GM18873 (cell line): ENCODE data around the gene CD4.
A peak's percentile ranks its signal among the peaks of the same experiment; 100 is the strongest.

Source experiments
- ATAC-seq: cut with Tn5 transposase; IDR thresholded peaks from one replicate; pipeline ENCODE4 v1.9.1; 2021; ENCODE audit warnings: mild to moderate bottlenecking, moderate library complexity, moderate number of reproducible peaks; ENCODE audit not compliant: unreplicated experiment, low FRiP score

The CD4 gene

DNA sequence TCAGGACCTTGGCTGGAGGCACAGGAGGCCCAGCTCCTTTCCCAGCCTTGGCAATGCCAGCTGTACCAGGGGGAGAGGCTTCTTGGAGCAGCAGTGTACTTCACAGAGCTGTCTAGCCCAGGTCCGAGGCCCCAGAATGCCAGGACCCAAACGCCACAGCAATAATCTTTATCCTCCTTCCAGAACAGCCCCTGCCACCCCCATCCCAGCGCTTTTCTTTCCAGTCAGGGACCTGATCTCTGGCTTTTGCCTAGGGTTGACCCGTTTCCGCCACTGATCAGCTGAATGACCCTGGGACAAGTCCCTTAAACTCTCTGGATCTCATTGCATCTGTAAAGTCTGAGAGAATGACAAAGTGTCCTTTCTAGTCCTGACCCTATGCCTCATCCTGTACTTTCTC is 11.9 kb upstream of the CD4 start:
- no peak for ATAC-seq

DNA sequence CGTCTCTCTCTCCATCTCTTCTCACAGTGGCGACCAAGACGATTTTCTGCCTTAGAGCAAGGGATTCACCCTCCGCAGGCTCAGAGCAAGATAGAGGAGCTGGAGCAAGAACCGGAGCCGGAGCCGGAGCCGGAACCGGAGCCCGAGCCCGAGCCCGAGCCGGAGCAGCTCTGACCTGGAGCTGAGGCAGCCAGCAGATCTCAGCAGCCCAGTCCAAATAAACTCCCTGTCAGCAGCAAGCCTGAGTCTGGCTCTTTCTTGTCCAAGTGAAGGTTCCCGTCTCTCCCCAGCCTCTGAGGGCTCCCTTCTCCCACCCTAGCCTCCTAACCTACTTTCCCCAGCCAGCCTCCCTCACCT is 11.1 kb upstream of the CD4 start:
- ATAC-seq = no peak

DNA sequence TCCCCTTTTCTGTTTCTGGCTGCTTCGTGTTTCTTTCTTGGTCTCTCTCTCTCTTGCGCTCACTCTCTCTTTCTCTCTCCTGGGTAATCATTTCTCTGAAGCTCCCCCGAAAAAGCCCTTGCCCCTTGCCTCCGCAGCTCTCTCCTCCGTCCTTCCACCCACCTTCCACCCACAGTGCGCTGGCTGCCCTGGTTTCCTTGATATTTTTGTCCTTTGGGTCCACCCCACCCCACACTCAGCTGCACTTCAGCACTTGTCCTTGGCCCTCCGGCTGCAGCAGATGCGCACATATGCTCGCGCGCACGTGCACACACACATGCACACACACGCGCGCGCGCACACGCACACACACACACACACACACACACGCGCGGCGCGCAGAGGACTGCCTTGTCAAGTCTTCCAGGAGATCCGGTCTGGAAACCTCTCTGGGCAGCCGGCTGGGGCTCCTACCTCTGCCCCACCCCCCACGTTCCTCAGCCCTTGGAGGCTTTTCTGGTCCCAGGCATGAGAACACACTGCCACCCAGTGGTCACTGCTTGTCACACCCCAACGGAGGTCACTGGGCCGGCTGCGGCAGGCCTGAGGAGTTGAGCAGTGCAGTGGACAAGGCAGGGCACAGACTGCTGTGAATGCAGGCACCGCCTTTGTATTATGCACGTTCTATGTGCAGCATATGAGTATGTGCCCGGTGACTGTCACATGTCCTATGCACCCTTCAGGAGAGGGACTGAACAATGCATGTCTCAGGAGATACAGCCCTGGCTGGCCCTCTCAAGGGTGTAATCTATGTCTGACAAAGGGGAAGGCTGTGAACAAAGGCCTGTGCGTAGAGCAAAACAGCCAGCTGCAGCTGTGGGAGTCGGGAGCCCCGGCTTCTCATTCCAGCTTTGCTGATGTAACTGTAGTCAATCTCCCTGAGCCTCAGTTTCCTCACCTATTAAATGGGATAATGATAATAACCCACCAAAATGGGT is 10.5 kb upstream of the CD4 start:
- peak; percentile 72 for ATAC-seq

DNA sequence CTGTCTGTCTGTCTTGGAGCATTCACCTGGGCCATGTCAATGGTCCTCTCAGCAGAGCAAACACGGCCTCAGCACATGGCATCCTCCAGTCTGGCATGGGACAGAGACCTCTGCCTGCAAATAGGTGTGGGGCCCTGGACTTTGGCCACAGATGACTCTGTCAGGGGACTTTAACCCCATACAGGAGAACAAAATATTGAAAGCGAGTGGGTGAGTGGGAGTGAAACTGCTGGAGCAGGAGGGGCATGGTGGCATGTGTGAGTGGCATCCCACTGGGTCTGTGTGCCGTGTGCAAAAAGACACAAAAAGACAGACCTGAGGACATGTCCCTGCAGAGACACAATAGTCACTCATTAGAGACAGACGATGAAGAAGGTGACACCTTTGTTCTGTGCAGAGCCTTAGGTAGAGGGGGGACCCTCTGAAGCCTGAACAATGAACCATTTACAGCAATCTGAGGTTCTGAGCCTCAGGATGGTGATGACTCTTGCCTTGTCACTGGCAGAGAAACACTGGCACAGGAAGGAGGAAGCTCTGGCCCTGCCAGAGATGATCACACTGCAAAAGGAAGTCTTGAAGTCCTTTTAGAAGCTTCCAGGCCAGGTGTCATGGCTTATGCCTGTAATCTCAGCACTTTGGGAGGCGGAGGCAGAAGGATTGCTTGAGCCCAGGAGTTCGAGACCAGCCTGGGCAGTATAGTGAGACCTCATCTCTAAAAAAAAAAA is 9.5 kb upstream of the CD4 start:
- ATAC-seq = no peak

DNA sequence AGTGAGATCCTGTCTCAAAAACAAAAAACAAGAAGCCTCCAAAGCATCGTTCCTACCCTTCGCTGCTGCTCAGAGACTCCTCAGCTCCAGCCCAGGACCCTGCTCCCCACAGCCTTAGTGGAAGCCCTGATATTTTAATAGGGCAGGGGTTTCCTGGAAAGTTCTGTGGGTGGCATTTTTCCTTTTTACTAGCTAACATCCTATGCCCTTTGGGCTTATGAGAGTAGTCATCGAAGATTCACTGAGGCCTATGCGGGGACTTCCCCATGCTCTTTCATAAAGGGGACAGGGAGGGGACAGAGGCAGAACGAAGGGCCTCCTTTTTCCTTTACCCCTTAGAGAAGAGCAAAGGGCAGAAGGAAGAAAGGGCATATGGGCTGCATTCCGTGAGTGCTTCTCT is 8.8 kb upstream of the CD4 start:
- no peak for ATAC-seq

DNA sequence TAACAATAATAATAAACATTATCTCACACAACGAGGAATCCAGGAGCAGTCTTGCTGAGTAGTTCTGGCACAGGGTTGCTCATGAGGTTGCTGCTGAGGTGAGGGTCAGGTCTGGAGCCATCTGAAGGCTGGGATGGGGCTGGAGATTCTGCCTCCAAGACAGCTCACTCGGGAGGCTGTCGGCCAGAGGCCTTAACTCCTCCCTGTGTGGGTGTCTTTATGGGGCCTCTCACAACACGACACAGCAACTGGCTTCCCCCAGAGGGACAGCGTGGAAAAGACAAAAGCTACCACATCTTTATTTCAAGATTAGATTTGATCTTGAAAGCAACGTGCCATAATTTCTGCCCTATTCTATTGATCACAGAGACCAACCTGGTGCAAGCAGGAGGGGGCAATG is 7.2 kb upstream of the CD4 start:
- no peak for ATAC-seq

DNA sequence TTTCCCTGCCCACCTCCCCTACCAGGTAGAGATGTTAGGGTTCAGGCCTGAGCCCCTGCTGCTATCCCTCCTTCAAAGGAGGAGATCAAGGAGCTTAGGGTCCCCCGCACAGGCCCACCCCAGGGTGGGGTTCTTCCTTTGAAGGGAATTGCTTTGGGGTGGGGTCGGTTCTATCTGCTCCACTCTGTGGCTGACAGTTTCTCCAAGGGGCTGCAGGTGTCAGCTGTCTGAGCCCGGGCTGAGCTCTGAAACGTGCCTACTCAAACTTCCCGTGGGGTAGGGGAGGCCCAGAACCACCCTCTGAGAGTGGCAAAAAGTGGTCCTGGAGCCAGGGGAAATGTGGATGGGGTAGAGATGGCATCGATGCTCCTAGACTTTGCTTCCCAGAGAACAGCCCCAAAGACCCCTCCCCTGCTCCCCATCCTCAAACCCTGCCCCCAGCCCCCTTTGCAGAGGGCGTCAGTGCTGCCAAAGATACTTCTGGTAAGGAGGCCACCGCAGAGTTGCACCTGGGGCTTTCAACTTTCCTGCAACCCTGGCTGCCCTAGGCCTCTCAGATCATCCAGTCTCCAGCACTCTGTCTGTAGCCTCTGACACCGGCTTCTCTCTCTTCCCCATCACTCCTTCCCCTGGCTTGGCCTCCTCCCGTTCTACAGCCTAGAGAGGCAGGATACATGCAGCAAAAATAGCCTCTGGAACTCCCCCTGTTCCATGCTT is 6.3 kb upstream of the CD4 start:
- ATAC-seq = no peak

DNA sequence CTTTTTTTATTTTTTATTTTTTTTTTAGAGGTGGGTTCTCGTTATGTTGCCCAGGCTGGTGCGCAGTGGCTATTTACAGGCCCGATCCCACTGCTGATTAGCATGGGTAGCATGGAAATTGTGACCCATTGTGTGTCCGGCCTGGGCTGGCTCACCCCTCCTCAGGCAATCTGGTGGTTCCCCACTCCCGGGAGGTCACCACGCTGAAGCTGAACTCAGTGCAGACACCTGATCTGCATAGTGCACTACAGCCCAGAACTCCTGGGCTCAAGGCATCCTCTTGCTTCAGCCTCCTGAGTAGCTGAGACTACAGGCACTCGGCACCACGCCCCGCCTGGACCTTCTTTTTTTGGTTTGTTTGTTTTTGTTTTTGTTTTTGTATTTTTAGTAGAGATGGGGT is 5.5 kb upstream of the CD4 start:
- no peak for ATAC-seq

DNA sequence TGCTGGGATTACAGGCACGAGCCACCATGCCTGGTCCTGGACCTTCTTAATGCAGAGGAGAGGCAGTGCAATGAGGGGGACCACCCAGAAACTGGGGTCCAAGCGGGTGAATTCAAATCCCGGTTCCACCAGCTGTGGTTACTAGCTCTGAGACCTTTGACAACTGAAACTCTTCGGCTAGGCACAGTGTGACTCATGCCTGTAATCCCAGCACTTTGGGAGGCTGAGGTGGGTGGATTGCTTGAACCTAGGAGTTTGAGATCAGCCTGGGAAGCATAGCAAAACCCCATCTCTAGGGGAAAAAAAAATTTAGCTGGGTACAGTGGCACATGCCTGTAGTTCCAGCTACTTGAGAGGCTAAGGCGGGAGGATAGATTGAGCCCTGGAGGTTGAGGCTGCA is 5.0 kb upstream of the CD4 start:
- ATAC-seq = no peak

DNA sequence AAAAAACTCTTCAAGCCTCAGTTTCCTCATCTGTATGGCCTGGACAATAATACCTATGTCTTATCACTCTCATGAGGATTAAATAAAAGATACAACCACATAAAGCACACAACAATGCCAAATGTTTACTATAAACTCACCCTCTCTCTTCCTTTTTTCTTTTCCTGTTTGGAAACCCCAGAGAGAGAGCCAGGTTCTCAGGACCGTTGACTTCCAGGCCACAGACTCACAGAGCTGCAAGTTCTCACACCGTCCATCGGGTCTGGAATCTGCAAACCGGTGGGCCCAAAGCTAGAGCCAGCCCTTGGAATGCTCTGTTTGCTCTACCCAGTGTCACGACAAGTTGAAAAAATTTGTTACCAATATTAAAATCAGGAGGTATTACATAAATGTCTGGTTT is 4.6 kb upstream of the CD4 start:
- no peak for ATAC-seq

DNA sequence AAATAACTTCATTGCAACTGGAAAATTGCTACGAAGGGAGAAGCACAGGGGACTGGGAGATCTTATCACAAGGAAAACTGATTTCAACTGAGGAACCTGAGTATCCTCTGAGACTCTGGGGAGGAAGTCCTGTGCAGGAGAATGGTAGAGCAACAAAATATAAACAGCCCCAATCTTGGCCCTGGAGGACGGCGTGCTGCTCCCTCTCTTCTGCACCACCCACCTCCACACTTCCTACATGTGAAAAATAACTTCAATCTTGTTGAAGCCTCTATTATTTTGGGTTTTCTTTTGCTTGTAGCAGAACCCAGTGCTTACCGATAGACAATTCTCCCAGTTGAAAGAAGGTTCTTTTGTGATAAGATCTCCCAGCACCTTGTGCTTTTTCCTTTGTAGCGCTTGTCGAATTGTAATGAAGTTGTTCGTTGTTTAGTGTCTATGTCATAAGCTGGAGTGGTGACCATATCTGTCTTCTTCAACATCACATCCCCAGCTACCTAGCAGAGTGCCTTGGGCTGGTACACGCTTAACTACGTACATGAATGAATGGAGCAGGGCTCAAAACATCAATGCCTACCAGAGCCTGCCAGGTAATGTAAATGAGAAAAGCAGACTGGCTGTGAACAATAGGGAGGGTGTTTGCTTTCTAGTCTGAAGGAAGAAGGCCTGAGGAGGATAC is 2.8 kb upstream of the CD4 start:
- ATAC-seq = no peak

DNA sequence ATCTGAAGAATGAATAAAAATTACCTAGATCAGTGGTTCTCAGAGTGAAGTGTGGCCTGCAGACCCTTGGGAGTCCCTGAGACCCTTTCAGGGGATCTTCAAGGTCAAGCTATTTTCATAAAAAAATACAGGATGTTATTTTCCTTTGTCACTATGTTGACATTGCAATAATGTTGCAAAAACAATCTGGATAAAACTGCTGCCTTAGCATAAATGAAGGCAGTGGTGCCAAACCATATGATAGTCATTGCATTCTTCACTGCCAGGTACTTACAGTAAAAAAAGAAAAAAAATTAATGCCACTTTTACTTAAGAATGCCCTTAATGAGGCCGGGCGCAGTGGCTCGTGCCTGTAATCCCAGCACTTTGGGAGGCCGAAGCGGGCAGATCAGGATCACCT is 2.0 kb upstream of the CD4 start:
- no peak for ATAC-seq

DNA sequence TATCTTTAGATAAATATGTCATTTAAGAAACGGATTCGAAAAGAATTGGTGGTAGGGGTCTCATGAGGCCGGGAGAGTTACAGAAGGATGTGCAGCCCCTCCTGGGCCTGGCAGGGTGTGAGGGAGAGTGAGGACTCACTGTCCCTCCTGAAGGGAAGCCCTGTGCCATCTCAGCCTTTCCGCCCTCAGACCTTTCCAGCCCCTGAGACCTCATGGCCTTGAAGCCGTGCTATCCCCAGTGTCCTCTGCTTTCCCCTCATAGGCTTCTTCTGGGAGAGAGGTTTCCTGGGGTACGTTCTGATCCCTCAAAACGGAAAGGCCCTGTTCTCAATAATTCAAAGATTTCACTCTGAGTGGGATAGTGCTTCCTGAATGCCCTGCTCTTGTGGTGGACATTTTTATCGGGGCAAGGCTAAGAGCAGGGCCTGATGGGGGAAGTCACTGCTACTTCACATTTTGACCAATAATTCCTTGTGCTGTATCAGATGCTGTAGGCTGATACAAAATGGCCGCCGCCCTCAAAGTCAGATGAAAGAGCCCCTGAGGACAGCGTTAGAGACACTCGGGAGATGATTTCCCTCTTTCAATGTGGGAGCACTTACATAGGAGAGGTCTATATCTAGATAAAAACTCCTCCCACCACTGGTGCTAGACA is 1.3 kb downstream of the CD4 start:
- no peak for ATAC-seq

DNA sequence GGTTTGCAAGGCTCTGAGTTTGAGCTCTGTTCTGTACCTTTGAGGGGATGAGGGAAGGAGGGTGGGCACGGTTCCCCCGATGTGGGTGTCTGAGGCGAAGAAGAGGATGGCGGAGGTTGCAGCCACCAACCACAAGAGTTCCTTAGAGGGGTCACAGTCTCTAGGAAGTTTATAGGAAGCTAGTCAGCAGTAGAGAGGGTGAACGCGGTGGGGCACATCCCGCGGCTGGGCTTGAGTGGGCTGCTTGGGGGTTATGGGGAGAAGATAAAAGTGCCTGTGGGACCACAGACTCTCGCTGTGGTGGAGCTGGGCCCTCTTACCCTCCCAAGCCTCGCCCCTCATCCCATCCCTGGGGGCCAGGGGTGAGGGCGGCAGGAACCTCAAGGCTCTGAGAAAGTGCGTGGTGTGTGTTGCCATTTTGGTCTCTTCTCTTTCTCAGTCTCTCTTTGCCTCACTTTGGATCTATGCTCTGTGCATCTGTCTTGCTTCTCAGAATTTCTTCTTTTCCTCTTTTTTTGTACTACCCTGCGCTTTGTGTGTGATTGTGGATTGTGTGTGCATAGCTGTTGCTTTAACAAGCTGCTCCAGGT is 2.7 kb downstream of the CD4 start:
- no peak for ATAC-seq

DNA sequence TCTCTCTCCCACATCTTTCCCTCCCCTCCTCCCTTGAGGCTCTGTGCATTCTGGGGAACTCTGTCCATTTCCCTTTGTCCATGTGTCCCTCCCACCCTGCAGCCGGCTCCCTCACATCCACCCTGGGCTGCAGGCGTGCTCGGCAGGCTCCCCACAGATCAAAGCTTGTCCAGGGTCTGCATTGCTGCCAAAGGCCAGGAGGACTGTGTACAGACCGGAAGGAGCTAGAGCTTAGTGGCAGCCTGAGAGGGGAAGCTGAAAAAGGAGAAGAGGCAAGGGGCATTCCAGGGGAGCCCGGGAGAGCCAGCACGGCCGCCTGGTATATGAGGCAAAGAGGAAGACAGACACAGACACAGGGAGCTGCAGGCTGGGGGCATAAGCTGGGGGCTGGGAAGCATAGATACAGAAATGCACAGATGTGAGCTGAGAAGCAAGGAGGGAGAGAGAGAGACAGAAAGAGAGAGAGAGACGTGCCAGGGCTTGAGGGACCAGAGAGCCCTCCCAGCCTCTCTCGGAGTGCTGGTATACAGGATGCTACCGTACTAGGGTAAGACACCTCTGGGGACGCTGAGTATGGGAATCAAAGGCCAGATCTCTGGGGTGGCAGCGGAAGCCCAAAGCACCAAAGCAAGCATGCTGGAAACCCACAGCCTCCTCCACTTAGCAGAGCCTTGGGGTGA is 3.3 kb downstream of the CD4 start:
- no peak for ATAC-seq

DNA sequence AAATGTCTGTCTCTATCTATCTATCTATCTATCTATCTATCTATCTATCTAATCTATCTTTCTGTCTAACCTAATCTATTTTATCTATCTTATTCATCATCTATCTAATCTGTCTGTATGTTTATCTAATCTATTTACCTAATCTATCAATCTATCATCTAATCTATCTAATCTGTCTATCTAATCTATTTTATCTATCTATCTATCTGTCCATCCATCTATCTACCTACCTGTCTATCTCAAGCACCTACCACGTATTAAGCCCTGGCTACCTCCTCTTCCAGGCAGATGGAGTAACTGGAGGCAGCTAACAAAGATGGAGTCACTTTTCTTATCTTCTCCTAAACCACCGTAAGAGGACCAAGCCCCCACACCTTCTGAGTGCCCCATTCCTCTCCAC is 5.8 kb downstream of the CD4 start:
- no peak for ATAC-seq

DNA sequence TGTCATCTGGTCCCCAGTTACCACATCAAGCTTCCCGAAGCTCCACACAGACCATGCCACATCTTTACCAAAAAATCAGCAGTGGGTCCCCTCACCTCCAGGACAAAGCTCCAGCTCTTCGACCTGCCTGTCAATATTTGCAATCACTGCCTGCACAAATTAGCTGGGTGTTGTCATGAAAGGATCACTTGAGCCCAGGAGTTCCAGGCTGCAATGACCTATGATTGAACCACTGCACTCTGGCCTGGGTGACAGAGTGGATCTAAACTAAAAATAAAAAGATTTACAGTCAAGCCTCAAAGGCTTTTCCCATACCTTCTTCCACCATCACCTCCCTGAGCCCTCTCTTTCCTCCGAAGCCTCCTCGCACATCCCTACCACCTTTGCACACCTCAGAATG is 7.2 kb downstream of the CD4 start:
- ATAC-seq = no peak

DNA sequence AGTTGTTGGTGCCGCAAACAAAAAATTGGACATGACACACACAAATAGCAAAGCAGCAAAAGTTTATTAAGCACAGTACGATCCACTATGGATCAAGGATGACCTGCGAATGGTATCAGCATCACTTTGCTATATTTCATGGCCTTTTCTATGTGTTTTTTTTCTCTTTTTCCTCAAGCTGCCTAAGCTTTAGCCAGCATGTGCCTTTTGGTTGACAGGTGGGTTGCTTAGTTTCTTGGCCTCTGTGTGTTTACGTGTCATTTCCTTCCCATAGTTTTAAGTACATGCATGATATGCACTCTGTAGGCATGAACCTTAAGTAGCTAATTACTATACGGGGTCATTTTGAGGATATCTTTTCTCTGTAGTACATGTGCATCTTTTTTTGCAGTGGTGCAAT is 9.8 kb downstream of the CD4 start:
- ATAC-seq = no peak

DNA sequence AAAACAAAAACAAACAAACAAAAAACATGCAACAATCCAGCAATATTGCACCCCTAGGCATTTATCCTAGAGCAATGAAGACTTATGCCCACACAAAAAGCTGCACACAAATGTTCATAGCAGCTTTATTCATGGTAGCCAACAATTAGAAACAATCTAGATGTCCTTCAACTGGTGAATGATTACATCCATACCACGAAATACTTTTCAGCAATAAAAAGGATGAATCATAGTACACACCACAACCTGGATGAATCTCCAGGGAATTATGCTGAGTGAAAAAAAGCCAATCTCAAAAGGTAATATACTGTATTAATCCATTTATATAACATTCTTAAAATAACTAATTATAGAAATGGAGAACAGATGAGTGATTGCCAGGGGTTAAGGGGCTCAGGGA is 17.8 kb downstream of the CD4 start:
- ATAC-seq = no peak
